AG04450 (cell line): ENCODE results near the gene MID1IP1. TPM values are rescaled to one million over a fixed set of nuclear protein-coding genes. Genes with fewer than 3 reads are reported as not detected.

Source experiments
- CTCF ChIA-PET: fragments of 300-600, 350-600 bp; formaldehyde crosslinking; extraction: SDS; loops from one replicate; lab custom pipeline; 2022; ENCODE audit warnings: antibody characterized with exemption, inconsistent platforms; lab: Charles Lee
- POLR2A ChIA-PET: fragments of 350-600 bp; formaldehyde crosslinking; extraction: SDS; loops from one replicate; lab custom pipeline; 2021; ENCODE audit warnings: antibody characterized with exemption, inconsistent platforms; lab: Yijun Ruan, JAX
- DNase-seq: peaks from one replicate; pipeline ENCODE4 v3.0.0-alpha.2; 2011; ENCODE audit warnings: low read depth, low spot score
- H3K27ac ChIP-seq: one replicate; pipeline ENCODE4 v1.5.1; 2012; ENCODE audit warnings: low read depth, low read length, control low read depth
- H3K27me3 ChIP-seq: one replicate; pipeline ENCODE4 v1.6.0; 2012; ENCODE audit warnings: low read length; ENCODE audit not compliant: control insufficient read depth, insufficient read depth
- H3K4me3 ChIP-seq: 2 replicates; pipeline ENCODE4 v1.5.1; 2011; ENCODE audit warnings: mild to moderate bottlenecking, low read depth, low read length, control low read depth
- H3K9me3 ChIP-seq: 2 replicates; pipeline ENCODE4 v1.5.1; 2012; ENCODE audit warnings: low read length; ENCODE audit not compliant: control insufficient read depth, insufficient read depth
- polyA plus RNA-seq: library from polyadenylated mRNA; depleted of rRNA; stranded (reverse); fragments of >200 nt; gene quantifications from 2 replicates; pipeline ENCODE4 v1.2.3, GENCODE V29; 2011
- TF ChIP-seq, protein P1 (sequence below): IDR thresholded peaks from 2 replicates; pipeline ENCODE4 v1.5.1; 2011; ENCODE audit warnings: low read depth, low read length, control low read depth, inconsistent platforms

The MID1IP1 gene
- polyA plus RNA-seq, 1 experiment, result 31.3 TPM

DNA sequence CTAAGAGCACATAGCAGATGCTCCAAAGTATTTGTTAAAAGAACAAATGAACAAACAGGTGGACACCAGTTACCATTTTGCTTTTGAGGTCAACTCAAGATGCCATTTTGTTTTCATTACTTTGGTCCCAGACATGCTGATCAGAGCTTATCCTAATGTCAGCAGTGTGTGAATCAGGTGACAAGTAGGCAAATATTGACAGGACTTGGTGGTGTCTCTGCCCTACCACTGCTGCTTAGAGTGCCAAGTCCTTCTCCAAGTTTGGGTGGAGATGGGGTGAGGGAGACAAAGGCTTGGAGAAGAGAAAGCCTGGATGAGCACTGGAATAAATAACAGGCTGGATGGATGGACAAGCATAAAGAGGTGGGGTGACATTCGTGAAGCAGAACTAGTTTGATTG is 38.7 kb downstream of the MID1IP1 start:
- no peaks in the 10 kb centered on the region for H3K9me3 ChIP-seq
- POLR2A ChIA-PET, result no interaction called here
- CTCF ChIA-PET, result no interaction called here
- TF ChIP-seq, protein P1, sequence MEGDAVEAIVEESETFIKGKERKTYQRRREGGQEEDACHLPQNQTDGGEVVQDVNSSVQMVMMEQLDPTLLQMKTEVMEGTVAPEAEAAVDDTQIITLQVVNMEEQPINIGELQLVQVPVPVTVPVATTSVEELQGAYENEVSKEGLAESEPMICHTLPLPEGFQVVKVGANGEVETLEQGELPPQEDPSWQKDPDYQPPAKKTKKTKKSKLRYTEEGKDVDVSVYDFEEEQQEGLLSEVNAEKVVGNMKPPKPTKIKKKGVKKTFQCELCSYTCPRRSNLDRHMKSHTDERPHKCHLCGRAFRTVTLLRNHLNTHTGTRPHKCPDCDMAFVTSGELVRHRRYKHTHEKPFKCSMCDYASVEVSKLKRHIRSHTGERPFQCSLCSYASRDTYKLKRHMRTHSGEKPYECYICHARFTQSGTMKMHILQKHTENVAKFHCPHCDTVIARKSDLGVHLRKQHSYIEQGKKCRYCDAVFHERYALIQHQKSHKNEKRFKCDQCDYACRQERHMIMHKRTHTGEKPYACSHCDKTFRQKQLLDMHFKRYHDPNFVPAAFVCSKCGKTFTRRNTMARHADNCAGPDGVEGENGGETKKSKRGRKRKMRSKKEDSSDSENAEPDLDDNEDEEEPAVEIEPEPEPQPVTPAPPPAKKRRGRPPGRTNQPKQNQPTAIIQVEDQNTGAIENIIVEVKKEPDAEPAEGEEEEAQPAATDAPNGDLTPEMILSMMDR, result no peak
- H3K4me3 ChIP-seq, result no peak overlapping the region
- no peak for DNase-seq
- no peak overlapping the region for H3K27ac ChIP-seq
- no peaks in the 10 kb centered on the region for H3K27me3 ChIP-seq

DNA sequence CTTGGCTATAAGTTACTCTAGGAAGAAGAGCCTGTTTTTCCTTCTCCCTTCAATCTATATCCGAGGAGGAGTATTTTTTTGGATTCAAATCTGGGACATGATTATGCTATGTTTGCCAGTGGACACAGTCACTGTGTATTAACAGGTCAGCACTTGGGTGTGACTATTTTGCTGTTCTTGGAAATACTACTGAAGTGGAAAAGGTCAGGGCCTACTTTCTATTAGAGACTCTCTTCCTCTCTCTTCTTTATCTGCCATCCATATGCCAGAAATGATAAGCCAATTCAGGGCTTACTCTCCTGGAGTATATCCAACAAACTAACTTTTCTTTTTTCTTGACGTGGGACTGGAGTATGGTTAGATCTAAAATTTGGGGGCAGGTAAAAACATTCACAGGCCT is 40.5 kb downstream of the MID1IP1 start:
- ChIA-PET POLR2A (no interaction called here), CTCF (no interaction called here)
- Histone ChIP-seq H3K4me3 (no peak overlapping the region), H3K27ac (no peak overlapping the region), H3K9me3 (no peaks in the 10 kb centered on the region), H3K27me3 (no peaks in the 10 kb centered on the region)
- TF ChIP-seq, protein P1, result no peak
- DNase-seq, result no peak

DNA sequence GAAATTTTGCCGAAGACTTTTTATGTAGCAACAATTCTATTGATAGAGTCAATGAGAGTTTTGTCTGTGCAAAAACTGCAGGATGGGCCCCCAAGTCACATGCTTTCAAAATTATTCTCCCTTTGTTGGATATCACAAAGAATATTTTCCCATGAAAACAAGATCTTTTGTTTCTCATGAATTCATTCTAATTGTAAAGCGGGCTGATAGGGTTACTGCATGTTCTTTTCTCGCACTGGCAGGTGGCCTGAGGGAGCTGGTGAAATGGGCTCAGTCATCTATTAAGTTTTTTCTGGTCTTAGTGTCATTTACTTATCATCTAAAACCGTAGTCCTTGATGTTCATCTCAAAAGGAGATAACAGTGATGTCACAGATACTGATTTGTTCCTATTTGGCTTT is 44.2 kb downstream of the MID1IP1 start:
- Histone ChIP-seq H3K27ac (no peak overlapping the region), H3K27me3 (no peaks in the 10 kb centered on the region), H3K4me3 (no peak overlapping the region), H3K9me3 (no peaks in the 10 kb centered on the region)
- TF ChIP-seq, protein P1, result no peak
- CTCF ChIA-PET, result no interaction called here
- DNase-seq, result no peak
- POLR2A ChIA-PET, result no interaction called here

DNA sequence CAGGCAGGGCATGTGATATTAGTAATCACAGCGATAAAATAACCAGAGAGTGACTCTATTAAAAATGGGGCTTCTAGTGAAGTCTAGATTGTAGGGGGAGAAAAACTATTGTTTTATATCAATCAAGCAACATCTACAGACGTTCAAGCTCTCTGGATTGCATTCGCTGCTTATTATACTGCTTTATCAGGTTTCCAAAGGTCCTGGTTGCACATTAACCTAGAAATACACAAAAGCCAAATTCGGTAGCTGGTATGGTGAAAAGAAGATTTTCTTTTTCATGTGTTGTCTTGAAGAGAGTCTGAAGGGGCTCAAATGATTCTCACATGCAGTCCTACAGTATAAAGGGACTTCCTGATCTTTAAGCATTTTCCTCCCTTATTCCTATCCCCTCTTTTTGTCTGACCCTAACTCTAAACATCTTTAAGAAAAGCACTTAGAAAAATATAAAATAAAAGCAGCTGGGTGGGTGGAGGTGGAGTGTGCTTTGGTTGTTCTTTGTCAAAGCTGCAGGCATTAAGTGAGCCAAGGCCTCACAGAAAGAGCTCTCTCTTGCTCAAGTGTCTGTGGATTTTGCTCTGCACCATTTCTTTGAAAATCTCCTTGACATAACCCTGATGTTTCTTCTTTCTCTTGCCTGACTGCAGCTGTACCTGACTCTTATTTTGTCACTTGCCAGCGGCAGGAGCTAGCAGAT is 46.1 kb downstream of the MID1IP1 start:
- Histone ChIP-seq H3K27ac (no peak overlapping the region), H3K9me3 (no peaks in the 10 kb centered on the region), H3K4me3 (no peak overlapping the region), H3K27me3 (no peaks in the 10 kb centered on the region)
- ChIA-PET POLR2A (no interaction called here), CTCF (no interaction called here)
- TF ChIP-seq, protein P1, result no peak
- DNase-seq, result no peak

DNA sequence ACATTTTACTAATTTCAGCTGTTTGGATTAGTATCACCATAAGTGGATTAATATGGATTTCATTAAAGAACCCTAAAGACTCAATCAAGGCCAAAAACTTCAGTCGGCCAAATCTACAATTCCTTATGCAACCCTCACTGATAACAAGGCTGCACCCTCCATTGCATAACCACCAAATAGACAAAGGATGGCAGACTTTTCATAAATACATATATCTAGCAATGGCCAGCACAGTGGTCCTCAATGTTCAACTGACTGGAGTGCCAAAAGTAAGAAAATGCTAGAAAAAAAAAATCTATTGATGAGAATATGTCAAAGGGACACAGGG is 46.6 kb downstream of the MID1IP1 start:
- CTCF ChIA-PET, result no interaction called here
- Histone ChIP-seq H3K9me3 (no peaks in the 10 kb centered on the region), H3K27me3 (no peaks in the 10 kb centered on the region), H3K27ac (no peak overlapping the region), H3K4me3 (no peak overlapping the region)
- no peak for DNase-seq
- POLR2A ChIA-PET, result no interaction called here
- TF ChIP-seq, protein P1, result no peak
